Hematopoietic multipotent progenitor cell treated with erythropoietin and hydrocortisone succinate and interleukin-3 and kit ligand, for 4 days (in vitro differentiated cells): Measurements from ENCODE around the gene HYAL1.
A peak's percentile ranks its signal among the peaks of the same experiment; 100 is the strongest.

Source experiments
- DNase-seq: peaks from one replicate; pipeline ENCODE4 v3.0.0-alpha.2; 2015

Gene HYAL1

GRCh38 chr3:50256978-50257890 is 46.1 kb downstream of the HYAL1 start:
- peak; percentile 69 for DNase-seq

- DNase-seq: no peak
Measured at GRCh38 chr3:50255251-50255615, 48.1 kb downstream of the HYAL1 start.

GRCh38 chr3:50254577-50255250 is 48.7 kb downstream of the HYAL1 start:
- peak; percentile 52 for DNase-seq

GRCh38 chr3:50251220-50251619 is 52.2 kb downstream of the HYAL1 start:
- peak; percentile 44 for DNase-seq

GRCh38 chr3:50250514-50250913 is 52.9 kb downstream of the HYAL1 start:
- no peak for DNase-seq
